Trophoblast cell (in vitro differentiated cells and primary cell): ENCODE data around the gene RBM33.

ENCODE experiments used
- DNase-seq, 2 donors: peaks; one replicate each; pipeline ENCODE4 v3.0.0-alpha.2; 2016
- H2AFZ ChIP-seq: 2 replicates; pipeline ENCODE4 v1.6.1; 2013; ENCODE audit warnings: low read length, moderate library complexity, mild to moderate bottlenecking; ENCODE audit not compliant: insufficient read depth, poor library complexity
- H2AK5ac ChIP-seq: 2 replicates; pipeline ENCODE4 v1.6.1; 2013; ENCODE audit warnings: mild to moderate bottlenecking, low read length
- H2BK120ac ChIP-seq: 2 replicates; pipeline ENCODE4 v1.6.1; 2013; ENCODE audit warnings: low read length, mild to moderate bottlenecking, moderate library complexity; ENCODE audit not compliant: insufficient read depth, poor library complexity
- H2BK12ac ChIP-seq: 2 replicates; pipeline ENCODE4 v1.6.1; 2013; ENCODE audit warnings: mild to moderate bottlenecking, low read length, moderate library complexity
- H2BK5ac ChIP-seq: 2 replicates; pipeline ENCODE4 v1.6.1; 2013; ENCODE audit warnings: low read length, low read depth, moderate library complexity, mild to moderate bottlenecking; ENCODE audit not compliant: poor library complexity
- H3K14ac ChIP-seq: 2 replicates; pipeline ENCODE4 v1.6.1; 2013; ENCODE audit warnings: mild to moderate bottlenecking, low read length
- H3K18ac ChIP-seq: 2 replicates; pipeline ENCODE4 v1.6.1; 2013; ENCODE audit warnings: mild to moderate bottlenecking, low read length
- H3K23ac ChIP-seq: 2 replicates; pipeline ENCODE4 v1.6.1; 2013; ENCODE audit warnings: low read length
- H3K27ac ChIP-seq: 2 replicates; pipeline ENCODE4 v1.5.1; 2013; ENCODE audit warnings: low read depth, mild to moderate bottlenecking, inconsistent platforms, low read length, moderate library complexity
- H3K27me3 ChIP-seq: 2 replicates; pipeline ENCODE4 v1.6.1; 2013; ENCODE audit warnings: inconsistent platforms, mild to moderate bottlenecking, low read length, moderate library complexity; ENCODE audit not compliant: insufficient read depth
- H3K36me3 ChIP-seq, 2 experiments: 1 replicate in 1 of 2; 2 replicates in 1 of 2; pipeline ENCODE4 v1.6.1; 2013; ENCODE audit warnings: low read length in 2 of 2, mild to moderate bottlenecking in 2 of 2, moderate library complexity in 1 of 2; ENCODE audit not compliant: insufficient read depth in 2 of 2, control insufficient read depth in 1 of 2
- H3K4ac ChIP-seq: 2 replicates; pipeline ENCODE4 v1.6.1; 2013; ENCODE audit warnings: low read depth, mild to moderate bottlenecking, low read length, moderate library complexity
- H3K4me1 ChIP-seq, 2 experiments: 1 replicate in 1 of 2; 2 replicates in 1 of 2; pipeline ENCODE4 v1.6.1; 2013; ENCODE audit warnings: low read length in 2 of 2, mild to moderate bottlenecking in 2 of 2, moderate library complexity in 1 of 2; ENCODE audit not compliant: insufficient read depth in 2 of 2, control insufficient read depth in 1 of 2
- H3K4me2 ChIP-seq: 2 replicates; pipeline ENCODE4 v1.6.1; 2013; ENCODE audit warnings: inconsistent platforms, mild to moderate bottlenecking, low read length, moderate library complexity
- H3K4me3 ChIP-seq: 2 replicates; pipeline ENCODE4 v1.5.1; 2013; ENCODE audit warnings: mild to moderate bottlenecking, low read depth, low read length, inconsistent platforms
- H3K79me1 ChIP-seq: one replicate; pipeline ENCODE4 v1.6.1; 2013; ENCODE audit warnings: low read length
- H3K79me2 ChIP-seq: 2 replicates; pipeline ENCODE4 v1.6.1; 2013; ENCODE audit warnings: low read length, mild to moderate bottlenecking; ENCODE audit not compliant: control insufficient read depth, insufficient read depth, poor library complexity
- H3K9ac ChIP-seq: 2 replicates; pipeline ENCODE4 v1.6.1; 2013; ENCODE audit warnings: mild to moderate bottlenecking, low read length
- H3K9me3 ChIP-seq: 2 replicates; pipeline ENCODE4 v1.6.1; 2013; ENCODE audit warnings: low read depth, mild to moderate bottlenecking, control low read depth, inconsistent platforms, low read length; ENCODE audit not compliant: insufficient read depth
- H4K12ac ChIP-seq: 2 replicates; pipeline ENCODE4 v1.6.1; 2013; ENCODE audit warnings: low read depth, mild to moderate bottlenecking, low read length, moderate library complexity
- H4K8ac ChIP-seq: 2 replicates; pipeline ENCODE4 v1.6.1; 2013; ENCODE audit warnings: low read depth, mild to moderate bottlenecking, low read length, moderate library complexity
- H4K91ac ChIP-seq: one replicate; pipeline ENCODE4 v1.6.1; 2013; ENCODE audit warnings: low read depth, mild to moderate bottlenecking, low read length, moderate library complexity
- whole genome bisulfite sequencing: extraction: QIAGEN DNeasy Blood & Tissue Kit; methylation state at CpG from one replicate; pipeline ENCODE4 v1.1.7; 2013; ENCODE audit warnings: missing lambda C conversion rate; ENCODE audit not compliant: insufficient read length, insufficient coverage; ENCODE audit errors: extremely low coverage; 5-methylcytosine and 5-hydroxymethylcytosine counted together

RBM33 gene

DNA sequence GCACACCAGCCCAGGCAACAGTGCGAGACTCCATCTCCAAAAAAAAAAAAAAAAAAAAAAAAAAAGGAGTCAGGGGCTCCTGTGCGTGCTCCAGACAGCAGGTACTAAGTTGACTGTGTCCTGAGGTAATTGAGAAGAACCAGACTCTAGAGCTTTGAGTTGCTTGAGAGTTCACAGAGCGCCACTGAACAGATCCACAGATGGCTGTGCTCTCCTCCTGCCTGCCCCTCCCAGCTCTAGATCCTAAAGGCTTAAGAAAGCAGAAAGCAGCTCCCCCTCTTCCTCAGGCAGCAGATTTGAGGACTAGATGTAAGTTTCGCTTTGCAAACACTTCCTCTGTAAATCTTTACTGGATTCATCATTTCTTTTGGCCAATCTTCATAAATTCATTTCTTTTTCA, 129.1 kb downstream of the RBM33 start:
- Histone ChIP-seq H3K23ac (no peak overlapping the region), H3K36me3 (peaks cover 25 to 40% of the 10 kb centered on the region in 2 experiments), H3K4me1 (no peaks in the 10 kb centered on the region), H3K14ac (no peak overlapping the region), H4K91ac (no peak overlapping the region), H3K9me3 (no peaks in the 10 kb centered on the region), H3K18ac (no peak overlapping the region), H3K79me1 (no peaks in the 10 kb centered on the region), H4K12ac (no peak overlapping the region), H2BK5ac (no peak overlapping the region), H3K4me3 (no peak overlapping the region), H3K9ac (no peak overlapping the region), H2BK12ac (no peak overlapping the region), H3K4me2 (no peak overlapping the region), H3K4ac (no peak overlapping the region), H3K79me2 (no peaks in the 10 kb centered on the region), H4K8ac (no peak overlapping the region), H2AK5ac (no peak overlapping the region), H3K27ac (no peak overlapping the region), H3K27me3 (no peaks in the 10 kb centered on the region), H2AFZ (no peak overlapping the region), H2BK120ac (no peak overlapping the region)
- WGBS = no CpG with 5 or more reads among the region's 4 CpGs
- no peak for DNase-seq

DNA sequence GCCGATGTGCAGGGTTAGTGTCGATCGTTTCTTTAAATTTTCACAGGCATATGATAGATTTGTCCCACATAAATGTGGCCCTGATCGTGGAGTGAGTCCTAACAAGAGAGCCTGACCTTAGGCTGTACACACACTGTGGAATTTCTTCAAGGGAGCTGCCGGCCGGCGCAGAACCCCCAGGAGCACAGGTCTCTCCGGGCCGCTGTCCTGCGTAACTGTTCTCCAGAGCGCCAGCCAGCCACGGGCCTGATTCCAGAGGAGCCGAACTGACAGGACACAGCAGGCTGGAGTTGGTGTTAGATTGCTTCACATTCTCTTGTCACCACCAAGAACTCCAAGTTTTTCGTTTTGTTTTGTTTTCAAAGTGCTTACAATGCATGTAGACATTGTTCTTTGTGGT, 130.5 kb downstream of the RBM33 start:
- H2BK5ac ChIP-seq = no peak overlapping the region
- H3K14ac ChIP-seq = no peak overlapping the region
- no peak overlapping the region for H3K9ac ChIP-seq
- H3K79me2 ChIP-seq = no peaks in the 10 kb centered on the region
- no peak overlapping the region for H3K4me2 ChIP-seq
- H3K79me1 ChIP-seq = no peaks in the 10 kb centered on the region
- peak; percentile 24 to 36 for DNase-seq
- H2AFZ ChIP-seq = no peak overlapping the region
- H3K36me3 ChIP-seq = peaks cover 24 to 36% of the 10 kb centered on the region in 2 experiments
- H3K4me1 ChIP-seq = no peaks in the 10 kb centered on the region
- H2BK120ac ChIP-seq = no peak overlapping the region
- no peaks in the 10 kb centered on the region for H3K9me3 ChIP-seq
- H4K8ac ChIP-seq = no peak overlapping the region
- no peak overlapping the region for H4K91ac ChIP-seq
- H3K27me3 ChIP-seq = no peaks in the 10 kb centered on the region
- no peak overlapping the region for H3K4me3 ChIP-seq
- no peak overlapping the region for H2AK5ac ChIP-seq
- no peak overlapping the region for H4K12ac ChIP-seq
- no peak overlapping the region for H3K4ac ChIP-seq
- H3K18ac ChIP-seq = no peak overlapping the region
- WGBS = no CpG with 5 or more reads among the region's 14 CpGs
- no peak overlapping the region for H3K27ac ChIP-seq
- H2BK12ac ChIP-seq = no peak overlapping the region
- no peak overlapping the region for H3K23ac ChIP-seq

DNA sequence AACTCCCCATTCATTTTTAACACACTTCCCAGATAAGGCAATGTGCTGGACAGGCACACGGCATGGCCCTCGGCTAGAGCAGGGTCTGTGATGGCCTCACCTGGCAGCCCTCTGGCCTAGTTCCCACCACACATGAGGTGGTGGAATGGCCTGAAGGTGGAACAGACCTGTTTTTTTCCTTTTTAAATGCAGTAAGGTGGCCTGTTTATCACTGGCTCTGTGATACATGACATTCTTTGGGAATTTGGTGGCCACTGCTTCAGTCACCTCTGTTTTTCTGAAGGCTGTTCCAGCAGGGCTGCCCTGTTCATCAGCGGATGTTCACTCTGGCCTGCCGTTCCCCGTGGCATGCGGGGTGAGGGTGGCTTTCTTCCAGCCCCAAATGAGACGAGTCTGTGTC, 131.2 kb downstream of the RBM33 start:
- H2BK5ac ChIP-seq = no peak overlapping the region
- no peak overlapping the region for H3K23ac ChIP-seq
- no peak overlapping the region for H4K12ac ChIP-seq
- no peaks in the 10 kb centered on the region for H3K27me3 ChIP-seq
- no peak overlapping the region for H4K91ac ChIP-seq
- no peak overlapping the region for H2BK12ac ChIP-seq
- H3K79me1 ChIP-seq = no peaks in the 10 kb centered on the region
- H3K4me2 ChIP-seq = no peak overlapping the region
- H3K9ac ChIP-seq = no peak overlapping the region
- DNase-seq = peak; percentile 83 to 94
- H3K27ac ChIP-seq = no peak overlapping the region
- no peak overlapping the region for H2AFZ ChIP-seq
- H3K4me1 ChIP-seq = no peaks in the 10 kb centered on the region
- H3K14ac ChIP-seq = no peak overlapping the region
- no peaks in the 10 kb centered on the region for H3K79me2 ChIP-seq
- no CpG with 5 or more reads among the region's 7 CpGs for WGBS
- H3K9me3 ChIP-seq = no peaks in the 10 kb centered on the region
- no peak overlapping the region for H3K4me3 ChIP-seq
- H2BK120ac ChIP-seq = no peak overlapping the region
- peaks cover 23 to 38% of the 10 kb centered on the region in 2 experiments for H3K36me3 ChIP-seq
- no peak overlapping the region for H3K18ac ChIP-seq
- no peak overlapping the region for H3K4ac ChIP-seq
- no peak overlapping the region for H2AK5ac ChIP-seq
- H4K8ac ChIP-seq = no peak overlapping the region

GRCh38 chr7:155776606-155777005, 132.1 kb downstream of the RBM33 start:
- no peak for DNase-seq
- no CpG with 5 or more reads among the region's 8 CpGs for WGBS
- Histone ChIP-seq H3K4me2 (no peak overlapping the region), H3K79me2 (no peaks in the 10 kb centered on the region), H3K23ac (no peak overlapping the region), H2AFZ (no peak overlapping the region), H3K79me1 (no peaks in the 10 kb centered on the region), H2AK5ac (no peak overlapping the region), H4K91ac (no peak overlapping the region), H3K27me3 (no peaks in the 10 kb centered on the region), H3K9ac (peak overlapping the region; percentile 10), H3K18ac (no peak overlapping the region), H2BK5ac (no peak overlapping the region), H3K14ac (no peak overlapping the region), H4K8ac (no peak overlapping the region), H3K4ac (no peak overlapping the region), H3K27ac (no peak overlapping the region), H2BK12ac (no peak overlapping the region), H3K4me3 (peak overlapping the region; percentile 13), H2BK120ac (no peak overlapping the region), H4K12ac (no peak overlapping the region), H3K9me3 (no peaks in the 10 kb centered on the region), H3K4me1 (no peaks in the 10 kb centered on the region), H3K36me3 (peaks cover 27 to 42% of the 10 kb centered on the region in 2 experiments)
